GM18526 (cell line): ENCODE measurements around the gene CFAP46.

ENCODE experiments used
- POLR2A ChIP-seq: IDR thresholded peaks from 3 replicates; pipeline ENCODE4 v1.6.1; 2011; ENCODE audit not compliant: insufficient read length; ENCODE audit errors: extremely low read depth

CFAP46 gene

GRCh38 chr10:132878730-132879407 is 63.5 kb downstream of the CFAP46 start:
- TF ChIP-seq POLR2A: no peak

GRCh38 chr10:132878091-132878729 is 64.2 kb downstream of the CFAP46 start:
- no peak for TF ChIP-seq POLR2A

GRCh38 chr10:132877473-132877872 is 64.9 kb downstream of the CFAP46 start:
- TF ChIP-seq POLR2A: no peak

- no peak for TF ChIP-seq POLR2A
Observed at GRCh38 chr10:132876993-132877431, 65.4 kb downstream of the CFAP46 start.

- TF ChIP-seq POLR2A: no peak
Observed at GRCh38 chr10:132876131-132876860, 66.1 kb downstream of the CFAP46 start.

GRCh38 chr10:132875435-132875834 is 66.9 kb downstream of the CFAP46 start:
- no peak for TF ChIP-seq POLR2A

- TF ChIP-seq POLR2A: no peak
Observed at GRCh38 chr10:132873395-132873794, 69.0 kb downstream of the CFAP46 start.

GRCh38 chr10:132872658-132873057 is 69.7 kb downstream of the CFAP46 start:
- no peak for TF ChIP-seq POLR2A

GRCh38 chr10:132870426-132870825 is 71.9 kb downstream of the CFAP46 start:
- no peak for TF ChIP-seq POLR2A

GRCh38 chr10:132869621-132870020 is 72.7 kb downstream of the CFAP46 start:
- TF ChIP-seq POLR2A: no peak

- TF ChIP-seq POLR2A: no peak
Observed at GRCh38 chr10:132868995-132869394, 73.4 kb downstream of the CFAP46 start.

GRCh38 chr10:132867801-132868644 is 74.3 kb downstream of the CFAP46 start:
- TF ChIP-seq POLR2A: no peak

GRCh38 chr10:132866601-132867381 is 75.6 kb downstream of the CFAP46 start:
- TF ChIP-seq POLR2A: no peak

GRCh38 chr10:132865851-132866600 is 76.3 kb downstream of the CFAP46 start:
- TF ChIP-seq POLR2A: no peak
